ENCODE results near the gene MAP3K3.

- TF ChIP-seq CTCF (conservative IDR thresholded peaks at IDR 0.05; ENCODE audit: low read depth in 2 of 2) (no peak), EZH2 (IDR thresholded peaks at IDR 0.05; ENCODE audit: low read depth, unreplicated experiment) (no peak), REST (IDR thresholded peaks at IDR 0.05; ENCODE audit: unreplicated experiment) (no peak), POLR2AphosphoS5 (IDR thresholded peaks at IDR 0.05; ENCODE audit: low read depth) (no peak), EZH2phosphoT487 (IDR thresholded peaks at IDR 0.05; ENCODE audit: unreplicated experiment) (no peak), JUNB (IDR thresholded peaks at IDR 0.05; ENCODE audit: unreplicated experiment) (no peak), ZNF114 (CRISPR knock-in tag; IDR thresholded peaks at IDR 0.05) (no peak), ETS1 (IDR thresholded peaks at IDR 0.05) (no peak), ZNF331 (CRISPR knock-in tag; IDR thresholded peaks at IDR 0.05; ENCODE audit: low read depth) (no peak), ZNF462 (CRISPR knock-in tag; IDR thresholded peaks at IDR 0.05) (no peak), NANOG (IDR thresholded peaks at IDR 0.05; ENCODE audit: borderline replicate concordance) (no peak), STAT1 (IDR thresholded peaks at IDR 0.05; ENCODE audit: unreplicated experiment) (no peak)
These were observed 17.8 kb downstream of the MAP3K3 start for GRCh38 chr17:63640038-63640437.
